B cell (primary cell): ENCODE results near the gene PDILT. TPM values are rescaled to one million over a fixed set of nuclear protein-coding genes. Genes with fewer than 3 reads are reported as not detected.

Source experiments
- ATAC-seq: fragments of 200-7000 bp; cut with Tn5 transposase; one replicate; pipeline ENCODE4 v1.10.0; 2021; ENCODE audit warnings: low read depth, mild to moderate bottlenecking, moderate number of reproducible peaks, moderate library complexity
- CTCF ChIA-PET: fragments of 350-600 bp; sonication (Branson Sonifier 250); formaldehyde crosslinking; loops from one replicate; lab custom pipeline; 2021; ENCODE audit warnings: antibody characterized with exemption, inconsistent platforms; lab: Charles Lee
- POLR2A ChIA-PET: fragments of 350-600 bp; sonication (Branson Sonifier 250); formaldehyde crosslinking; loops from one replicate; lab custom pipeline; 2021; ENCODE audit warnings: antibody characterized with exemption; lab: Charles Lee
- DNase-seq: peaks from one replicate; pipeline ENCODE4 v3.0.0; 2013
- H2AFZ ChIP-seq: 2 replicates; pipeline ENCODE4 v1.6.1; 2012; ENCODE audit warnings: mild to moderate bottlenecking, low read depth, low read length; ENCODE audit not compliant: insufficient read depth, poor library complexity, severe bottlenecking
- H3K27ac ChIP-seq, 2 donors: 1 replicate in 1 of 2; 2 replicates in 1 of 2; pipeline ENCODE4 v1.5.1; 2012 to 2013; ENCODE audit warnings: low read length in 2 of 2, mild to moderate bottlenecking in 2 of 2, moderate library complexity in 1 of 2
- H3K27me3 ChIP-seq, 4 experiments: fragments of 200-600 bp in 1 of 4; sonication (generic) in 1 of 4; replicated peaks in 1 of 4; 1 replicate in 2 of 4; 2 replicates in 2 of 4; pipeline versions ENCODE4 v1.6.1 to v1.7.0; 2013 to 2016; ENCODE audit warnings: low read length in 3 of 4, mild to moderate bottlenecking in 2 of 4, mixed read lengths in 1 of 4, moderate library complexity in 1 of 4; ENCODE audit not compliant: insufficient read depth in 4 of 4, control insufficient read depth in 3 of 4; ENCODE audit errors: control extremely low read depth in 1 of 4
- H3K36me3 ChIP-seq, 2 experiments: replicated peaks in 1 of 2; 1 replicate in 1 of 2; 2 replicates in 1 of 2; pipeline versions ENCODE4 v1.6.1 to v1.7.1; 2013; ENCODE audit warnings: low read length in 1 of 2; ENCODE audit not compliant: insufficient read depth in 2 of 2, control insufficient read depth in 1 of 2; ENCODE audit errors: control extremely low read depth in 1 of 2, extremely low read depth in 1 of 2
- H3K4me1 ChIP-seq, 2 donors: fragments of 200-600 bp in 1 of 2; sonication (generic) in 1 of 2; 1 replicate in 1 of 2; 2 replicates in 1 of 2; pipeline versions ENCODE4 v1.5.1 to v1.6.1; 2013 to 2017; ENCODE audit warnings: low read length in 2 of 2; ENCODE audit not compliant: control insufficient read depth in 2 of 2, insufficient read depth in 2 of 2
- H3K4me2 ChIP-seq: replicated peaks from 2 replicates; pipeline ENCODE3; 2012; ENCODE audit warnings: mild to moderate bottlenecking, low read depth, low read length; ENCODE audit not compliant: poor library complexity, severe bottlenecking
- H3K4me3 ChIP-seq, 5 experiments: fragments of 200-600 bp in 1 of 5; sonication (generic) in 1 of 5; 1 replicate in 3 of 5; 2 replicates in 2 of 5; pipeline versions ENCODE4 v1.5.1 to v1.7.0; 2011 to 2016; ENCODE audit warnings: low read length in 4 of 5, mild to moderate bottlenecking in 4 of 5, low read depth in 2 of 5, control low read depth in 1 of 5, moderate library complexity in 1 of 5; ENCODE audit not compliant: insufficient read depth in 1 of 5; ENCODE audit errors: control extremely low read depth in 1 of 5, extremely low read depth in 1 of 5
- H3K79me2 ChIP-seq: fragments of 200-600 bp; sonication (generic); one replicate; pipeline ENCODE4 v1.6.0; 2016; ENCODE audit warnings: low read length; ENCODE audit not compliant: control insufficient read depth, insufficient read depth
- H3K9ac ChIP-seq: fragments of 200-600 bp; sonication (generic); 2 replicates; pipeline ENCODE4 v1.6.1; 2017; ENCODE audit warnings: mild to moderate bottlenecking, low read length, moderate library complexity
- H3K9me3 ChIP-seq, 3 donors: one replicate each; pipeline versions ENCODE4 v1.6.1 to v1.7.1; 2013; ENCODE audit warnings: low read length in 2 of 3; ENCODE audit not compliant: control insufficient read depth in 2 of 3, insufficient read depth in 1 of 3; ENCODE audit errors: control extremely low read depth in 1 of 3
- H4K20me1 ChIP-seq: 2 replicates; pipeline ENCODE4 v1.6.0; 2012; ENCODE audit warnings: mild to moderate bottlenecking, low read length; ENCODE audit not compliant: insufficient read depth, control insufficient read depth, poor library complexity, severe bottlenecking
- H3K27ac Mint-ChIP-seq: one replicate; pipeline ENCODE4 v1.8.0; 2021; ENCODE audit warnings: mixed read lengths
- H3K27me3 Mint-ChIP-seq: one replicate; pipeline ENCODE4 v1.8.0; 2021; ENCODE audit warnings: mixed read lengths
- H3K4me1 Mint-ChIP-seq: one replicate; pipeline ENCODE4 v1.8.0; 2021; ENCODE audit warnings: mixed read lengths
- H3K4me3 Mint-ChIP-seq: one replicate; pipeline ENCODE4 v1.8.0; 2021; ENCODE audit warnings: mixed read lengths
- H3K9me3 Mint-ChIP-seq: one replicate; pipeline ENCODE4 v1.8.0; 2022; ENCODE audit warnings: mixed read lengths; ENCODE audit not compliant: insufficient read depth
- EZH2 ChIP-seq: IDR thresholded peaks from 2 replicates; pipeline ENCODE4 v1.6.1; 2012; ENCODE audit warnings: borderline replicate concordance, low read depth, mild to moderate bottlenecking, moderate library complexity, low read length; ENCODE audit not compliant: insufficient read depth, poor library complexity, severe bottlenecking
- WGBS: methylation state at CpG from one replicate; pipeline ENCODE4 v1.1.5; 2013; ENCODE audit warnings: missing lambda C conversion rate; ENCODE audit not compliant: insufficient coverage; 5-methylcytosine and 5-hydroxymethylcytosine counted together
- intact Hi-C: fragments of 100-400 bp; cut with micrococcal nuclease; formaldehyde crosslinking; loops from one replicate; pipeline ENCODE4 v1.10.0; 2022
- polyA plus RNA-seq: library from polyadenylated mRNA; depleted of rRNA; stranded (reverse); fragments of >200 nt; gene quantifications from 2 replicates; pipeline ENCODE4 v1.2.3, GENCODE V29; 2012
- total RNA-seq, 2 donors: library from RNA; stranded (reverse); fragments of 120-200 nt in 1 of 2; gene quantifications; 1 replicate in 1 of 2; 2 replicates in 1 of 2; pipeline versions ENCODE4 v1.2.3 to v1.2.4, GENCODE V29; 2013 to 2022
- TF ChIP-seq, protein P1 (sequence below): fragments of 200-600 bp; IDR thresholded peaks from one replicate; pipeline ENCODE4 v1.8.0; 2022; ENCODE audit warnings: antibody characterized with exemption, mild to moderate bottlenecking

PDILT gene
- total and polyA plus RNA-seq, 2 donors (not counting 1 experiment from before 2014, with no cell fraction given): not detected

- no peak overlapping the region for H3K9ac ChIP-seq
- CTCF ChIA-PET: interaction anchor here (0.5 kb wide), 1 partner anchor 468 kb away, joined by 3 read pairs; no protein-coding TSS in a partner anchor
- no peaks in the 10 kb centered on the region for H3K79me2 ChIP-seq
- Mint-ChIP-seq H3K9me3 (peaks cover 2% of the 10 kb centered on the region), H3K27me3 (peaks cover 3% of the 10 kb centered on the region), H3K27ac (no peak overlapping the region), H3K4me1 (no peaks in the 10 kb centered on the region), H3K4me3 (no peak overlapping the region)
- no peak for ATAC-seq
- H2AFZ ChIP-seq: no peak overlapping the region
- TF ChIP-seq, protein P1, sequence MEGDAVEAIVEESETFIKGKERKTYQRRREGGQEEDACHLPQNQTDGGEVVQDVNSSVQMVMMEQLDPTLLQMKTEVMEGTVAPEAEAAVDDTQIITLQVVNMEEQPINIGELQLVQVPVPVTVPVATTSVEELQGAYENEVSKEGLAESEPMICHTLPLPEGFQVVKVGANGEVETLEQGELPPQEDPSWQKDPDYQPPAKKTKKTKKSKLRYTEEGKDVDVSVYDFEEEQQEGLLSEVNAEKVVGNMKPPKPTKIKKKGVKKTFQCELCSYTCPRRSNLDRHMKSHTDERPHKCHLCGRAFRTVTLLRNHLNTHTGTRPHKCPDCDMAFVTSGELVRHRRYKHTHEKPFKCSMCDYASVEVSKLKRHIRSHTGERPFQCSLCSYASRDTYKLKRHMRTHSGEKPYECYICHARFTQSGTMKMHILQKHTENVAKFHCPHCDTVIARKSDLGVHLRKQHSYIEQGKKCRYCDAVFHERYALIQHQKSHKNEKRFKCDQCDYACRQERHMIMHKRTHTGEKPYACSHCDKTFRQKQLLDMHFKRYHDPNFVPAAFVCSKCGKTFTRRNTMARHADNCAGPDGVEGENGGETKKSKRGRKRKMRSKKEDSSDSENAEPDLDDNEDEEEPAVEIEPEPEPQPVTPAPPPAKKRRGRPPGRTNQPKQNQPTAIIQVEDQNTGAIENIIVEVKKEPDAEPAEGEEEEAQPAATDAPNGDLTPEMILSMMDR: no peak
- TF ChIP-seq EZH2: no peak
- H3K4me3 ChIP-seq: no peak overlapping the region
- H4K20me1 ChIP-seq: no peaks in the 10 kb centered on the region
- no peaks in the 10 kb centered on the region for H3K4me1 ChIP-seq
- H3K27ac ChIP-seq: no peak overlapping the region
- WGBS: 82% methylated on average over 3 of the region's 3 CpGs
- H3K4me2 ChIP-seq: no peak overlapping the region
- POLR2A ChIA-PET: no interaction called here
- intact Hi-C loops: no loop called here
- H3K27me3 ChIP-seq: no peaks in the 10 kb centered on the region
- no peaks in the 10 kb centered on the region for H3K36me3 ChIP-seq
- H3K9me3 ChIP-seq: peaks cover 0 to 2% (median 0%) of the 10 kb centered on the region in 3 donors
- no peak for DNase-seq
Measured at GRCh38 chr16:20326321-20326720, 78.2 kb downstream of the PDILT start.

DNA sequence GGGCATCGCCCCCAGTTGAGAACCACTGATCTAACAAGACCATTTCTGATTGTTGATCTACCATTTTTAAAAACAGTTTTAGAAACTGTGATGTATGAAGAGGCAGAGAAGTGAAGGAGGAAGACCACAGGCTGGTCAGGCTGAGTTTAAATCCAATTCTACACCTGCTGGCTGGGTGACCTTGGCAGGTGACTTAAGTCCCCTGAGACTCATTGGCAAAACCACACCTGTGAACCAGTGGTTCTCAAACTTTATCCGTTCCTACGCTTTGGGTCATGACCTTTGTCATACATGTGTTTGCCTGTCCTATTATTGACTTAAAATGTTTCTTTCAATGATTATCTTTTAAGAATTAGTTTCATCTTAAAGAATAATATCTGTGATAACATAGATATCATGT, 79.5 kb downstream of the PDILT start:
- intact Hi-C loops: no loop called here
- H3K4me3 ChIP-seq: no peak overlapping the region
- H3K36me3 ChIP-seq: no peaks in the 10 kb centered on the region
- Mint-ChIP-seq H3K27me3 (peaks cover 5% of the 10 kb centered on the region), H3K27ac (no peak overlapping the region), H3K4me3 (no peak overlapping the region), H3K4me1 (no peaks in the 10 kb centered on the region), H3K9me3 (peaks cover 2% of the 10 kb centered on the region)
- CTCF ChIA-PET: no interaction called here
- no peak overlapping the region for H3K27ac ChIP-seq
- ATAC-seq (no peak), DNase-seq (no peak)
- TF ChIP-seq EZH2: no peak
- TF ChIP-seq, protein P1: no peak
- POLR2A ChIA-PET: no interaction called here
- peaks cover 0 to 2% (median 0%) of the 10 kb centered on the region in 3 donors for H3K9me3 ChIP-seq
- no CpG with 5 or more reads among the region's 3 CpGs for WGBS
- no peaks in the 10 kb centered on the region for H3K4me1 ChIP-seq
- no peak overlapping the region for H2AFZ ChIP-seq
- no peaks in the 10 kb centered on the region for H3K27me3 ChIP-seq
- no peak overlapping the region for H3K9ac ChIP-seq
- H3K79me2 ChIP-seq: no peaks in the 10 kb centered on the region
- no peaks in the 10 kb centered on the region for H4K20me1 ChIP-seq
- H3K4me2 ChIP-seq: no peak overlapping the region
